HG03108 (cell line): ENCODE measurements around the gene GREM2.

Experiments used
- ATAC-seq: cut with Tn5 transposase; IDR thresholded peaks from one replicate; pipeline ENCODE4 v1.9.1; 2021; ENCODE audit warnings: moderate library complexity; ENCODE audit not compliant: unreplicated experiment

Gene GREM2

GRCh38 chr1:240562111-240562590 lies 49.8 kb downstream of the GREM2 start:
- no peak for ATAC-seq

- ATAC-seq = no peak
Observed at GRCh38 chr1:240559781-240560180, 52.2 kb downstream of the GREM2 start.

- no peak for ATAC-seq
Observed at GRCh38 chr1:240555524-240555923, 56.4 kb downstream of the GREM2 start.

DNA sequence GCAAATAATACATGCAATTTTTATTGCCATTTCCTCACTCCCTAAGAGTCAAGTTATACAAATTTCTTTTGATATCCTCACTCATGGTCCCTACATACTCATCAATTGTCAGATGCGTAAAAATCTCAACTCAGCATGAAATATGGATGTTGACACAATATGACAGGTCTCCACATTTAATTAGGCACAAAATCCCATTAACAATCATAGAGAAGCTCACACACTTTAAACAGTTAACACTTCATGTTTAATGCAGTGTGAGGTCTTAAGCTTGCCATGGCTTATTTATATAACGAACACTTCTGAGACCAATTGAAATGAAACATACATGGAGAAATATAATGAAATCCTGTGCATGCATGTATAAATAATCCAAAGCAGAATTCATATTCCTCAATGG lies 58.6 kb downstream of the GREM2 start:
- ATAC-seq = no peak

DNA sequence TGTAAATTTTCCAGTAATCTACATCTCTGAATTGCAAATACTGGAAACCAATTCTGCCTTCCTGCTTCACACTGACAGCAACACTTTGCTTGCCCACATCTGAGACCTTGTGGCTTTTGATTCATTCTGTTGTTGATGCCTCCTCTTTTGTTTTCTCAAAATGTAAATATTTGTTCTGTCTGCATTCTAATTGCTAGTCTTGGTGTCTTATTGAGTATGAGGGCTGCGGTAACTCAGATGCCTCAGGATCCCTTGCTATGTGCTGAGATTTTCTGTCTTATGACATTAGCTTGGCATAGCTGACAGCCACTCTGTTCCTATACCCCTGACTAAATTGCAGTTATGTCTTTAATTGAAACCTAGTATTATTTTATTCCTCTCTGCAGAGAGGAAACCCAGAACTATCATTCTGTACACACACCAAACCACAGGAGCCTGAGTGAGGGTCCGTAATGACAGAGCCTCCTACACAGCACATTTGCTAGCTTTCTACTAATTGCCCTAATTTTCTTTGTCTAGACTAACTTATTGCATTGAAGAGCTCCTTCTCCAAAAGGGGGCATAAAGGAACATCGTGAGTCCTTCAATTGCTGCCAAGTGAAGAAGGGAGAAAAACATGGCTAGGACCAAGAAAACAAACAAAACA lies 72.1 kb downstream of the GREM2 start:
- no peak for ATAC-seq

- no peak for ATAC-seq
Observed at GRCh38 chr1:240538776-240539430, 73.1 kb downstream of the GREM2 start.

DNA sequence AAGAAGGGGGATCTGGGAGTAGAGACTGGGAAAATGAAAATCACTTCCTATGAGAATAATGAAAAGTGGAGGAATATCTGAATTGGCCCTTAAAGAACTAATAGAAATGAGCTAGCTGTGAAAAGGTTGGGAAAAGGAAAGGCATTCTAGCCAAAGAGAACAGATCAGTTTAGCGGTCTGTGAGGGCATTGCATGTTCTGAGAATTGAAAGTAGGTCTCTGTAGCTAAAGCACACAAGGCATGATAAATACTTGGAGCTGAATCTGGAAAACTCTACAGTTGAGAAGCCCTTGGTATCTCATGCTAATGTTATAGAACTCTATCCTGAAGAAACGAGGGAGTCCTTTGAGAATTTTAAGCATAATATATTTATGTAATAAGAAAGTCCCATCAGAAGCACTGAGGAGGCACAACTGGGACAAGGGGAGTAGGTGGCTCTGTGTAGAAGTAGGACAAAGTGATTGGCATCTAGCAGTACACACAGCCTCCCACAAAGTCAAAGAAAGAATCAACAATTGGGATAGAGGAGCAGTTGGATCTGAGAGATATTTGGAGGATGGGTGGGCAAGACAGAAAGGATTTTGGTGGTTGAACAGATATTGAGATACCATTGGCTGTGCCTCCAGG lies 78.7 kb downstream of the GREM2 start:
- ATAC-seq = no peak

GRCh38 chr1:240528591-240528990 lies 83.4 kb downstream of the GREM2 start:
- ATAC-seq = no peak

- no peak for ATAC-seq
Observed at GRCh38 chr1:240527086-240527485, 84.9 kb downstream of the GREM2 start.

GRCh38 chr1:240526312-240526711 lies 85.6 kb downstream of the GREM2 start:
- ATAC-seq = no peak

DNA sequence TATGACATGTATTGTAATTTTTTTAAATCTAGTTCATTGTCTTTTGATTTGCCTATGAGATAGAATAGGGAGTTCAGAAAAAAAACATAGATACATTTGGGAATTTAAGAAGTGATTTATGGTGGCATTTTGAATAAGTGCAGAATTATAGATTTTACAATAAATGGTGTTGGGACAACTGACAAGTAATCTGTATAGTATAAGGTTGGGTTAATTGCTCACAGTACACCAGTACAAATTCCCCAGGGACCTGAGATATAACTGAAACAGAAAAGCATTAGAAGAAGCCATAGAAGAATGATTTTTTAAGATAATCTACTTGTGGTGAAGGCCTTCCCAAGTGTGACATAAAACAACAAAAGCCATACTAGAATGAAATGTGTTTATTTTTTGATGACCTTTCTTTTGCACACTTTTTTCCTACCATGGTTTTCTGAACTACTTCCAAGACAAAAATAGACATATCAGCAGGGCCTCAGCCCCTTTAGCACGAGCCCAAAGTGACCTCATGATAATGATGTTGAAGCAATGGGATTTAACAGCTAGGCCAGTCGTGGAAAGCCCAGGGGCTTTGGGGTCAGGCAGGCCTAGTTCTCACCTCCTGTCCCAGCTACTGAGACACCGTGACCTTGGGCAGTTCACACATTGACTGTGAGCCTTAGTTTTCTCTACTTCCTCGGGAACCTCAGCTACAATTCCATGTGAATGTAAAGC lies 87.4 kb downstream of the GREM2 start:
- ATAC-seq = no peak

GRCh38 chr1:240522122-240522822 lies 89.7 kb downstream of the GREM2 start:
- ATAC-seq = no peak

DNA sequence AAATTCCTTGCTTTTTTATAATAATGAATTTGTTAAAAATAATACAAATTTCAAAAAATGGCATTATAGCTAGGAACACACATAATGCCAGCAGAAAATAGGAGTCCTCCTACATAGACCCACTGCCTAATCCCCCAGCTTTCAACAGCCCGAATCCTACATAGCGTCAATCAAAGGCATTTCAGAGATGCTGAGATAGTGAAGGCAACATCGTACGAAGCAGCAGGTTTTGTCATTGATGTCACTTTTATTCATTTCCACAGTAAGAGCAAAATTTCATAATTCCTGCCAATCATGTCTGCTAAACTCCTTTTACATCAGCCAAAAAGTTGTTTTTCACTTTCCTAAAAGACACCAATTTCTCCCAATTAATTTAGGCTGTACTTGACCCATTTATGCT lies 94.1 kb downstream of the GREM2 start:
- ATAC-seq = no peak

GRCh38 chr1:240516069-240516468 lies 95.9 kb downstream of the GREM2 start:
- ATAC-seq = no peak

- no peak for ATAC-seq
Observed at GRCh38 chr1:240515505-240515904, 96.5 kb downstream of the GREM2 start.

DNA sequence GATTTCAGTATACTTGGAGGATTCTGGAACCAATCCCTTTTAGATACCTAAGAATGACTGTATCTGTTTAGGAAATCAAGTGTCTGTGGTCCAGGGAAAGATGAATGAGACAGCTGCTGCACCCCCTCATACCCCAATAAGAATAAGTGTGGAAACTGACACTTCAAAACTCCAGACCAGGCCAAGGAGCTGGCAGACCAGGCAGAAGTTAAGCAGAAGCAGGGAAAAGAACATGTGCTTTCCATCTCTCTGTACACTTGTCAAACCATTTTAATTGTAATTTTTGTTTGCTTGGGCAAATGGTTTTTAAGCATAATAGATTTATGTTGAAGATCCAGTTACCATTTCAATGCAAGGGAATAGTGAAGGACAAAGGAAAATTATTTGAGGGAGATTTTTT lies 100.2 kb downstream of the GREM2 start:
- no peak for ATAC-seq

DNA sequence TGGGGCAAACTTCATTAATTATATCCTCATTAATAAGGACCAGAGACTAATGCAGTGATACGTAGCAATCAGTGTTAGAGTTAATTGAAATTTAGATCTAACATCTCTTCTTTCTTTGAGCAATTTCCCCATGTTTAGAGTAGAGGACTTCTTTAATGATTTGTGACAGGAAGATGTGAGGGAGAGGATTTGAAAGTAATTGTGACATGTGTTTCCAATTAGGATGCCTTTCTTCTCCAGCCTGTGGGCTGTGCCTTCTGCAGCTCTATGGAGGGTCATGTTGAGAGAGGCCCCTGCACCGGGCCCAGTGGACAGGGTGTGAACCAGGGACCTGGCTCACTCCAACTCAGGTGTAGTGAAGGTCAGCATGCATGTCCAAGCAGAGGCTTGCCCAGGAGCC lies 103.0 kb downstream of the GREM2 start:
- no peak for ATAC-seq

DNA sequence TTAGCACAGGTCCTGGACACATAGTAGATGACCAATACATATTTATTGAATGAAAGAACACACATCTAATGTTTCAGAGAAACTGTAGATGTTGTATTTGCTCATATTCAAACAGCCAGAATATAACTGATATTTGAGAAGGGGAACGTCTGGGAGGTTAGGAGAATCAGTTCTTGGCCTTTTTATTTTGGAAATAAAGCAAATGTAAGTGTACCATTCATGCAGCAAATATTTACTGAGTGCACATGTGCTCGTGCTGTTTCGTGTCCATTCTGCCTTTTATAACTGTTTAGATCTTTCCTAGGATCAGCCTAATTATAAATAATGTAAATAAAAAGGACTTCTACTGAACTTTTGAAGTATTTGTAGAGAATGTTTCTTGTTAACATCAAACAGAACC lies 103.8 kb downstream of the GREM2 start:
- ATAC-seq = no peak

DNA sequence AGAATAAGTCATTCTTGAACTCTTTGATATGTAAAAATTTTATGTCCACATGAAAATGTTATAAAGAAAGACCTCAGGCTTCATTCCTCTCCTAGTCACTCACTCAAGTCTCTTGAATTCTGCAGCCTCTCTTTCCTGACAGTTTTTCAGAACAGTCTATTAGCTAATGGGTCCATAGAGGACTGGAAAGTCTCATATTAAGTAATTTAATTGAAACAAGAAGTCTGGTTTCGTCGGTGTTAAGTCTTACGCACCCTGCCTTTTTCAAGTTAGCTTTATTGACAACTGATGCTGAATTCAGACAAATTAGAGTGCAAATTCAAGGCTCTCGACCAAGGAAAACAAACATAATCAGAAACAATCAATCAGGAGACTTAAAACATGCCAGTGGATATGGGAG lies 105.8 kb downstream of the GREM2 start:
- ATAC-seq = no peak

GRCh38 chr1:240503558-240503957 lies 108.4 kb downstream of the GREM2 start:
- ATAC-seq = no peak

- no peak for ATAC-seq
Observed at GRCh38 chr1:240503036-240503435, 108.9 kb downstream of the GREM2 start.
